Tibial artery (tissue), 4 donors: Measurements from ENCODE around the gene SERPINB12.

Experiments used
- DNase-seq, 2 donors: peaks; one replicate each; pipeline ENCODE4 v3.0.0-alpha.2; 2019
- H3K27ac ChIP-seq, 2 donors: fragments of 200-600 bp; sonication (generic) in 1 of 2; 1 replicate in 1 of 2; 2 replicates in 1 of 2; pipeline ENCODE4 v1.5.1; 2018 to 2019; ENCODE audit warnings: mild to moderate bottlenecking in 1 of 2
- H3K27me3 ChIP-seq, 2 donors: fragments of 200-600 bp; sonication (generic) in 1 of 2; one replicate each; pipeline versions ENCODE4 v1.5.1 to v1.6.0; 2016 to 2019
- H3K36me3 ChIP-seq, 3 donors: fragments of 200-600 bp; sonication (generic) in 2 of 3; one replicate each; pipeline ENCODE4 v1.5.1; 2016 to 2019; ENCODE audit warnings: mild to moderate bottlenecking in 2 of 3
- H3K4me1 ChIP-seq, 4 donors: fragments of 200-600 bp; sonication (generic) in 2 of 4; 1 replicate in 3 of 4; 2 replicates in 1 of 4; pipeline ENCODE4 v1.5.1; 2016 to 2019
- H3K4me3 ChIP-seq, 2 donors: fragments of 200-600 bp; sonication (generic) in 1 of 2; 1 replicate in 1 of 2; 2 replicates in 1 of 2; pipeline ENCODE4 v1.5.1; 2018 to 2019; ENCODE audit warnings: mild to moderate bottlenecking in 2 of 2
- H3K9me3 ChIP-seq, 3 donors: fragments of 200-600 bp; sonication (generic) in 1 of 3; one replicate each; pipeline ENCODE4 v1.5.1; 2016 to 2019
- CTCF ChIP-seq, 2 experiments: fragments of 200-600 bp in 1 of 2; fragments of 450-650 bp in 1 of 2; IDR thresholded peaks; one replicate each; pipeline ENCODE4 v1.5.1; 2017 to 2019; ENCODE audit warnings: antibody characterized with exemption in 2 of 2, mild to moderate bottlenecking in 1 of 2, moderate library complexity in 1 of 2
- intact Hi-C: fragments of 100-400 bp; cut with DNase I; formaldehyde crosslinking; loops from one replicate; pipeline ENCODE4 v1.15.0; 2023; ENCODE audit warnings: low total_unique reads

Gene SERPINB12

GRCh38 chr18:63532471-63532870 lies 9.7 kb upstream of the SERPINB12 start:
- H3K27ac ChIP-seq, result no peak overlapping the region
- no peaks in the 10 kb centered on the region for H3K36me3 ChIP-seq
- no peaks in the 10 kb centered on the region for H3K9me3 ChIP-seq
- no peak for TF ChIP-seq CTCF (IDR thresholded peaks at IDR 0.05)
- no peaks in the 10 kb centered on the region for H3K4me1 ChIP-seq
- no peak overlapping the region for H3K4me3 ChIP-seq
- DNase-seq, result no peak
- intact Hi-C loops, result no loop called here
- H3K27me3 ChIP-seq, result no peaks in the 10 kb centered on the region

GRCh38 chr18:63534615-63535014 lies 7.6 kb upstream of the SERPINB12 start:
- Histone ChIP-seq H3K27me3 (no peaks in the 10 kb centered on the region), H3K4me1 (no peaks in the 10 kb centered on the region), H3K36me3 (no peaks in the 10 kb centered on the region), H3K4me3 (no peak overlapping the region), H3K9me3 (no peaks in the 10 kb centered on the region), H3K27ac (no peak overlapping the region)
- intact Hi-C loops, result no loop called here
- no peak for TF ChIP-seq CTCF (IDR thresholded peaks at IDR 0.05)
- no peak for DNase-seq

GRCh38 chr18:63539904-63540510 lies 2.2 kb upstream of the SERPINB12 start:
- no peak overlapping the region for H3K27ac ChIP-seq
- no peak overlapping the region for H3K4me3 ChIP-seq
- intact Hi-C loops, result no loop called here
- no peak for TF ChIP-seq CTCF (IDR thresholded peaks at IDR 0.05)
- no peaks in the 10 kb centered on the region for H3K9me3 ChIP-seq
- DNase-seq, result no peak
- no peaks in the 10 kb centered on the region for H3K36me3 ChIP-seq
- no peaks in the 10 kb centered on the region for H3K27me3 ChIP-seq
- no peaks in the 10 kb centered on the region for H3K4me1 ChIP-seq

- DNase-seq, result no peak
These were observed 1.8 kb downstream of the SERPINB12 start for GRCh38 chr18:63544017-63544416.

GRCh38 chr18:63545000-63545399 lies 2.8 kb downstream of the SERPINB12 start:
- Histone ChIP-seq H3K4me1 (no peaks in the 10 kb centered on the region), H3K4me3 (no peak overlapping the region), H3K27ac (no peak overlapping the region), H3K9me3 (no peaks in the 10 kb centered on the region), H3K27me3 (no peaks in the 10 kb centered on the region), H3K36me3 (no peaks in the 10 kb centered on the region)
- TF ChIP-seq CTCF (IDR thresholded peaks at IDR 0.05), result no peak
- intact Hi-C loops, result no loop called here
- DNase-seq, result no peak

More at GRCh38 chr18:63544017-63544416, 1.8 kb downstream of the SERPINB12 start:
- intact Hi-C loops, result no loop called here
- H3K4me1 ChIP-seq, result no peaks in the 10 kb centered on the region
- no peak overlapping the region for H3K4me3 ChIP-seq
- no peaks in the 10 kb centered on the region for H3K9me3 ChIP-seq
- no peak overlapping the region for H3K27ac ChIP-seq
- H3K36me3 ChIP-seq, result no peaks in the 10 kb centered on the region
- H3K27me3 ChIP-seq, result no peaks in the 10 kb centered on the region
- no peak for TF ChIP-seq CTCF (IDR thresholded peaks at IDR 0.05)

- no peak for DNase-seq
- H3K4me3 ChIP-seq, result no peak overlapping the region
- H3K27ac ChIP-seq, result no peak overlapping the region
- intact Hi-C loops, result no loop called here
- no peaks in the 10 kb centered on the region for H3K36me3 ChIP-seq
- TF ChIP-seq CTCF (IDR thresholded peaks at IDR 0.05), result no peak
- H3K9me3 ChIP-seq, result no peaks in the 10 kb centered on the region
- peaks cover 0 to 14% (median 9%) of the 10 kb centered on the region in 4 donors for H3K4me1 ChIP-seq
- H3K27me3 ChIP-seq, result no peaks in the 10 kb centered on the region
These were observed 7.9 kb downstream of the SERPINB12 start for GRCh38 chr18:63550068-63550467.
